Bladder microvascular endothelial cell (primary cell): ENCODE data around the gene GLCCI1. TPM values are rescaled to one million over a fixed set of nuclear protein-coding genes. Genes with fewer than 3 reads are reported as not detected.

Source experiments
- total RNA-seq: library from RNA; depleted of rRNA; stranded (reverse); fragments of >200 nt; gene quantifications from 2 replicates; pipeline ENCODE4 v1.2.3, GENCODE V29; 2014

Gene GLCCI1
- 0.81 and 2.4 TPM in 2 replicates for total RNA-seq

DNA sequence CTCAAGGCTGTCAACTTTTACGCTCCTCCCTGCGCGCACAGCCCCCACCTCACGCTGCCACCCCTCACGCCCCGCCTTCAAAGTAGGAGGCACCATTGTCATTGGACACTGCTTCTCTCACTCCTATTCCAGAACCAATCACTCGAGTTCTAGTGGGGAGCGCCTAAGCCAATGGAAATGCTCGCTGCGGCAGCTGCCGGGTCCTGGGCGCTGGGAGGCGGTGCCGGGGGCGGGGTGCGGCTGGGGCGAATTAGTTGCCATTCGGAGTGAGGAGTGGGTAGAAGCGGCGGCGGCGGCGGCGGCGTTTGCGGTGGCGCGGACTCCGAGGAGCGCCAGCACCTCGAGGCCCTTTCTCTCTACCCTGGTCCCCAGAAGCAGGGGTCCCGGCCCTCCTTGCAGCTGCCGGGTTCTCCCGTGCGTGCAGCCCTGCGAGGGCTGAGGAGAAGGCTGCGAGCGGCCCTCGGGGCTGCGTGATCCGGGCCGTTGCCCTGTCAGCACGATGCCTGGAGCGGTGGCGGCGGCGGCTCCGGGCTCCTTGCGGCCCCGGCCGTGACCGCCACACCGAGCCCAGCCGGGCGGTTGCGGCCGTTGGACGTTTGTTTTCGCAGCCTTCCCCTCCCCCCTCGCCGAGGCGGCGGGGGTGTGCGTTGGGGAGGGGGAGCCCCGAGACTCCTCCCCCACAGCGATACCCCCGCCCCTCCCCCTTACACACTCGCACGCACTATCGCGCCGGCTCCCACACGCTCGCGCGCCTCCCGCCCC lies at the start of gene GLCCI1:
GLCCI1 (plus strand) TSS at position 253 of the 762 bp plus-strand sequence. CDS start 555 bp downstream, outside the sequence.

